Stomach (tissue), 4 donors: ENCODE measurements around the gene MAGI1.

Source experiments
- CTCF ChIP-seq, 7 experiments: fragments of 450-650 bp in 4 of 7; fragments of 200-600 bp in 3 of 7; sonication (generic) in 3 of 7; IDR thresholded peaks; one replicate each; pipeline ENCODE4 v1.5.1; 2016 to 2019; ENCODE audit warnings: antibody characterized with exemption in 7 of 7, control low read depth in 2 of 7, mild to moderate bottlenecking in 1 of 7
- POLR2A ChIP-seq, 4 donors: fragments of 450-650 bp; IDR thresholded peaks; one replicate each; pipeline ENCODE4 v1.6.1; 2016; ENCODE audit warnings: antibody characterized with exemption in 4 of 4, control low read depth in 2 of 4, mild to moderate bottlenecking in 1 of 4, moderate library complexity in 1 of 4

DNA sequence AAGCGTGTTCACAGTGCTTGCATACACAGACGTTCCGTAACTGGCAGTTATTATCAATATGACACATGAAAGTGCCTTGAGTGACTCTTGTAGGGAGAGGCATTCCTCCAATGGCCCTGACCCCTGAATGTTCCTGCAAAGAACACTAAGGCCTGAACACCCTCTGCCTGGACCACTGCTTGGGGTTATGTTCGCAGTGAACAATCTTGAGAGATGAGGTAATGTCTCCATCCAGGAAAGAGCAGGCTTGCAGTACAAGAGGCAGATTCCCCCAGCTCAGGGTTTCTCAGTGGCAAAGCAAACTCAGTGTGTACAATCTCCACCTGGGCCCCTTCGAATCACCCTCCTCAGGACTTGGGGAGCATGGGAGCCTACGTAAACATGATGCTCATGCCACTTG lies 324.6 kb downstream of the MAGI1 start:
- no peak for TF ChIP-seq CTCF (IDR thresholded peaks at IDR 0.05)
- no peak for TF ChIP-seq POLR2A (IDR thresholded peaks at IDR 0.05)
